HCT116 (cell line): Measurements from ENCODE around the gene NBDY. TPM values are rescaled to one million over a fixed set of nuclear protein-coding genes. Genes with fewer than 3 reads are reported as not detected.

Experiments used
- total RNA-seq: library from RNA; stranded (reverse); gene quantifications from one replicate; pipeline ENCODE4 v1.2.1, GENCODE V29; 2021; ENCODE audit not compliant: unreplicated experiment

Gene NBDY
- total RNA-seq, 1 experiment from 2014 or later, result 65.6 TPM

Other genes starting within 250 kb of the NBDY start
- 20.9 TPM for gene UBQLN2, start 165.6 kb upstream of the NBDY start, total RNA-seq